HG02885 (cell line): Measurements from ENCODE around the gene NGLY1.

Experiments
- ATAC-seq: cut with Tn5 transposase; IDR thresholded peaks from one replicate; pipeline ENCODE4 v1.9.1; 2021; ENCODE audit warnings: mild to moderate bottlenecking; ENCODE audit not compliant: unreplicated experiment, poor library complexity

Gene NGLY1

GRCh38 chr3:25673738-25674298 lies 109.4 kb downstream of the NGLY1 start:
- ATAC-seq = no peak
